K562 (cell line): ENCODE measurements around the gene MTMR3. TPM values are rescaled to one million over a fixed set of nuclear protein-coding genes. Genes with fewer than 3 reads are reported as not detected.

Experiments used
- ATAC-seq: fragments of 200-7000 bp; cut with Tn5 transposase; 3 replicates; pipeline ENCODE4 v1.9.1; 2020; ENCODE audit warnings: moderate library complexity
- BruUV-seq: library from RNA; stranded (reverse); fragments of 400-500 nt; replicated peaks from 2 replicates; lab custom pipeline; 2021; lab: Mats Ljungman, UMichigan
- CTCF ChIA-PET: fragments of 300-600 bp; formaldehyde crosslinking; extraction: SDS; loops from one replicate; lab custom pipeline; 2021; ENCODE audit warnings: low intra/inter-chr PET ratio; lab: Yijun Ruan, JAX
- POLR2A ChIA-PET: fragments of 300-600, 350-650 bp; sonication (Branson Sonifier 250); formaldehyde crosslinking; extraction: SDS; loops from one replicate; lab custom pipeline; 2021; ENCODE audit warnings: antibody characterized with exemption, inconsistent platforms; lab: Yijun Ruan, JAX
- DNase-seq, 4 experiments: peaks; one replicate each; pipeline versions ENCODE4 v3.0.0 to v3.0.0-alpha.2; 2011 to 2018; ENCODE audit warnings: low spot score in 3 of 4, mixed read lengths in 3 of 4; ENCODE audit errors: extremely low read depth in 1 of 4
- FAIRE-seq: peaks from 2 replicates; lab custom pipeline; 2011; peaks lifted over from hg19 to GRCh38; lab: Jason Lieb, UNC
- H2AFZ ChIP-seq: 2 replicates; pipeline ENCODE4 v1.6.0; 2011; ENCODE audit warnings: low read depth, low read length, control low read depth, inconsistent platforms
- H3K27ac ChIP-seq: fragments of 200-600 bp; 3 replicates; pipeline ENCODE4 v1.8.0; 2011; ENCODE audit warnings: low read depth, mild to moderate bottlenecking, control low read depth, inconsistent platforms, low read length, moderate library complexity, mixed read lengths; ENCODE audit errors: extremely low read depth
- H3K27me3 ChIP-seq, 2 experiments: fragments of 300-600 bp in 1 of 2; 2 replicates in 1 of 2; 3 replicates in 1 of 2; pipeline versions ENCODE4 v1.6.0 to v1.8.0; 2011; ENCODE audit warnings: inconsistent platforms in 2 of 2, low read length in 2 of 2, mild to moderate bottlenecking in 1 of 2, mixed read lengths in 1 of 2, moderate library complexity in 1 of 2; ENCODE audit not compliant: control insufficient read depth in 2 of 2, insufficient read depth in 2 of 2
- H3K36me3 ChIP-seq: fragments of 300-600 bp; 3 replicates; pipeline ENCODE4 v1.8.0; 2011; ENCODE audit warnings: mild to moderate bottlenecking, low read length, inconsistent platforms; ENCODE audit not compliant: control insufficient read depth, insufficient read depth
- H3K4me1 ChIP-seq, 2 experiments: fragments of 200-600 bp in 1 of 2; replicated peaks in 1 of 2; 2 replicates in 1 of 2; 3 replicates in 1 of 2; pipeline versions ENCODE4 v1.5.1 to v1.8.0; 2011; ENCODE audit warnings: inconsistent platforms in 2 of 2, low read length in 2 of 2, mild to moderate bottlenecking in 1 of 2, mixed read lengths in 1 of 2, moderate library complexity in 1 of 2; ENCODE audit not compliant: control insufficient read depth in 2 of 2, insufficient read depth in 2 of 2
- H3K4me2 ChIP-seq: 2 replicates; pipeline ENCODE4 v1.6.1; 2011; ENCODE audit warnings: low read length, control low read depth, inconsistent platforms, mixed read lengths; ENCODE audit not compliant: insufficient read depth
- H3K4me3 ChIP-seq: fragments of 200-600 bp; sonication (generic), shearing (Covaris generic); 2 replicates; pipeline ENCODE4 v1.5.1; 2016; ENCODE audit warnings: control low read depth, inconsistent platforms
- H3K79me2 ChIP-seq: fragments of 200-600 bp; 3 replicates; pipeline ENCODE4 v1.8.0; 2011; ENCODE audit warnings: low read length, inconsistent platforms; ENCODE audit not compliant: control insufficient read depth, insufficient read depth
- H3K9ac ChIP-seq, 2 experiments: 2 replicates each; pipeline versions ENCODE4 v1.6.0 to v1.6.1; 2011; ENCODE audit warnings: low read depth in 2 of 2, low read length in 2 of 2, control low read depth in 1 of 2, inconsistent platforms in 1 of 2, mild to moderate bottlenecking in 1 of 2, mixed read lengths in 1 of 2; ENCODE audit not compliant: insufficient read depth in 1 of 2
- H3K9me1 ChIP-seq: one replicate; pipeline ENCODE4 v1.6.0; 2011; ENCODE audit warnings: inconsistent platforms, mild to moderate bottlenecking, low read length, moderate library complexity; ENCODE audit not compliant: control insufficient read depth, insufficient read depth
- H3K9me3 ChIP-seq: replicated peaks from 2 replicates; pipeline ENCODE4 v1.5.1; 2011; ENCODE audit warnings: low read depth, low read length, inconsistent platforms; ENCODE audit not compliant: control insufficient read depth, insufficient read depth
- H4K20me1 ChIP-seq: replicated peaks from 2 replicates; pipeline ENCODE4 v1.6.1; 2011; ENCODE audit warnings: low read length, inconsistent platforms, mixed read lengths; ENCODE audit not compliant: control insufficient read depth, insufficient read depth
- CTCFL ChIP-seq: IDR thresholded peaks from 2 replicates; pipeline ENCODE4 v1.6.1; 2011; ENCODE audit warnings: borderline replicate concordance, low read depth, mild to moderate bottlenecking, moderate library complexity, low read length; ENCODE audit not compliant: insufficient read depth, poor library complexity, severe bottlenecking
- in situ Hi-C: fragments of 300-500 bp; cut with MboI; formaldehyde crosslinking; loops from 4 replicates; pipeline ENCODE4 v1.15.0; 2018; ENCODE audit warnings: inconsistent platforms, mixed read lengths
- intact Hi-C: fragments of 100-400 bp; cut with micrococcal nuclease; formaldehyde crosslinking; loops from 2 replicates; pipeline ENCODE4 v1.14.2; 2022
- polyA plus RNA-seq, 8 experiments: library from polyadenylated mRNA; depleted of rRNA in 4 of 8; stranded (reverse) in 5 of 8; unstranded in 3 of 8; fragments of >200 nt; fragmentation: Nextera tagmentation in 2 of 8; fragmentation: Illumina TruSeq in 1 of 8; extraction: Ambion mirVana in 2 of 8; extraction: Trizol in 1 of 8; gene quantifications; 2 replicates each; pipeline versions ENCODE4 v1.2.1 to v1.2.3, GENCODE V29; 2011 to 2014; ENCODE audit warnings: inconsistent platforms in 1 of 8, missing spikeins in 1 of 8
- total RNA-seq, 7 experiments: library from RNA; depleted of rRNA in 6 of 7; stranded (reverse); fragments of >200 nt in 6 of 7; fragmentation: Illumina TruSeq in 2 of 7; extraction: Trizol in 2 of 7; gene quantifications; 2 replicates each; pipeline versions ENCODE4 v1.2.1 to v1.2.3, GENCODE V29; 2011 to 2021; ENCODE audit warnings: low replicate concordance in 1 of 7
- TF ChIP-seq, protein P1 (sequence below), 2 experiments: IDR thresholded peaks; 2 replicates each; pipeline ENCODE4 v1.6.1; 2012; ENCODE audit warnings: improper control_type of control experiment in 2 of 2, low read depth in 2 of 2, low read length in 2 of 2, borderline replicate concordance in 1 of 2

The MTMR3 gene
- total and polyA plus RNA-seq, 9 of the 15 experiments (the other 6 are each of a cell fraction or from before 2014, with no cell fraction given), result 1.6 to 13.7 (median 7.9) TPM

DNA sequence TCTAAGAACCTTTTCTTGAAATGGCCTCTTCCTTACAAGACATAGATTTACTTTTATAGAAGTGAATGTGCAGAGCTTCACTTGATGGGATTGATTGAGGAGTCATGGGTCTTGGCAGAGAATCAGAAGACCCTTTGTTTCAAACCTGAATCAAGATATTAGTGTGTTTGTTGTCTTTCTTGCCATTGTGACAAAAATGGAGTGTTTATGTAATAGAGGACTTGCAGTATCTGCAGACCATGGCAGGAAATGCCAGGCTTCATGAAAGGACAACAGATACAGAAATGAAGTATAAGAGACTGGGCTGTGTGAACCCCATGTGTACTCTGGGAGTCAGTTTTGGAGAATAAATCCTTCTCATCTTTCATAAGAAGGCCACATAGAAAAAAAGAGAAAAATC, 124.4 kb downstream of the MTMR3 start:
- no TSS peak for BruUV-seq
- no peak overlapping the region for H3K4me3 ChIP-seq
- H3K36me3 ChIP-seq, result peaks cover 30% of the 10 kb centered on the region
- H3K79me2 ChIP-seq, result no peaks in the 10 kb centered on the region
- intact Hi-C loops (loop anchor here (5.0 kb wide), 2 partner anchors 125 to 280 kb away; partner anchors contain the start of gene MTMR3), in situ Hi-C loops (loop anchor here (10.0 kb wide), 2 partner anchors 193 to 363 kb away; no protein-coding TSS in a partner anchor)
- no peak for DNase-seq
- H4K20me1 ChIP-seq, result no peaks in the 10 kb centered on the region
- TF ChIP-seq, protein P1, sequence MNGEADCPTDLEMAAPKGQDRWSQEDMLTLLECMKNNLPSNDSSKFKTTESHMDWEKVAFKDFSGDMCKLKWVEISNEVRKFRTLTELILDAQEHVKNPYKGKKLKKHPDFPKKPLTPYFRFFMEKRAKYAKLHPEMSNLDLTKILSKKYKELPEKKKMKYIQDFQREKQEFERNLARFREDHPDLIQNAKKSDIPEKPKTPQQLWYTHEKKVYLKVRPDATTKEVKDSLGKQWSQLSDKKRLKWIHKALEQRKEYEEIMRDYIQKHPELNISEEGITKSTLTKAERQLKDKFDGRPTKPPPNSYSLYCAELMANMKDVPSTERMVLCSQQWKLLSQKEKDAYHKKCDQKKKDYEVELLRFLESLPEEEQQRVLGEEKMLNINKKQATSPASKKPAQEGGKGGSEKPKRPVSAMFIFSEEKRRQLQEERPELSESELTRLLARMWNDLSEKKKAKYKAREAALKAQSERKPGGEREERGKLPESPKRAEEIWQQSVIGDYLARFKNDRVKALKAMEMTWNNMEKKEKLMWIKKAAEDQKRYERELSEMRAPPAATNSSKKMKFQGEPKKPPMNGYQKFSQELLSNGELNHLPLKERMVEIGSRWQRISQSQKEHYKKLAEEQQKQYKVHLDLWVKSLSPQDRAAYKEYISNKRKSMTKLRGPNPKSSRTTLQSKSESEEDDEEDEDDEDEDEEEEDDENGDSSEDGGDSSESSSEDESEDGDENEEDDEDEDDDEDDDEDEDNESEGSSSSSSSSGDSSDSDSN (IDR thresholded peaks at IDR 0.05; ENCODE audit: borderline replicate concordance in 1 of 2, low read depth in 2 of 2, low read length in 2 of 2), result no peak
- TF ChIP-seq CTCFL, result no peak
- H3K27me3 ChIP-seq, result no peaks in the 10 kb centered on the region
- no peaks in the 10 kb centered on the region for H3K9me3 ChIP-seq
- H3K4me1 ChIP-seq, result no peaks in the 10 kb centered on the region
- H3K4me2 ChIP-seq, result no peak overlapping the region
- ATAC-seq, result no peak
- FAIRE-seq, result no peak
- no peaks in the 10 kb centered on the region for H3K9me1 ChIP-seq
- no peak overlapping the region for H3K9ac ChIP-seq
- CTCF ChIA-PET, result no interaction called here
- POLR2A ChIA-PET, result interaction anchor here (0.6 kb wide), 1 partner anchor 255 kb away, joined by 3 read pairs; no protein-coding TSS in a partner anchor
- no peak overlapping the region for H3K27ac ChIP-seq
- H2AFZ ChIP-seq, result no peak overlapping the region
